HCT116 (cell line): ENCODE results near the gene ATP1B4. TPM values are rescaled to one million over a fixed set of nuclear protein-coding genes. Genes with fewer than 3 reads are reported as not detected.

Source experiments
- ATAC-seq: fragments of 200-7000 bp; cut with Tn5 transposase; 2 replicates; pipeline ENCODE4 v1.9.1; 2020; ENCODE audit warnings: mild to moderate bottlenecking, moderate library complexity
- BruUV-seq: library from RNA; stranded (reverse); fragments of 400-500 nt; replicated peaks from 2 replicates; lab custom pipeline; 2021; lab: Mats Ljungman, UMichigan
- CTCF ChIA-PET: fragments of 300-600 bp; sonication (Branson Sonifier 250); formaldehyde crosslinking; loops from one replicate; lab custom pipeline; 2021; ENCODE audit warnings: antibody characterized with exemption; lab: Charles Lee
- POLR2A ChIA-PET: fragments of 300-600, 350-600 bp; sonication (Branson Sonifier 250); formaldehyde crosslinking; loops from one replicate; lab custom pipeline; 2021; ENCODE audit warnings: antibody characterized with exemption; lab: Charles Lee
- RAD21 ChIA-PET, 2 experiments: fragments of 300-600 bp; sonication (Branson Sonifier 250); formaldehyde crosslinking; loops; one replicate each; lab custom pipeline; 2023; ENCODE audit warnings: low total read pairs in 2 of 2; ENCODE audit not compliant: uncharacterized antibody in 2 of 2, unreplicated experiment in 2 of 2, low non-redundant PET in 1 of 2; lab: Charles Lee
- DNase-seq: peaks from one replicate; pipeline ENCODE4 v3.0.0-alpha.2; 2010; ENCODE audit warnings: low read depth, low spot score
- H2AFZ ChIP-seq: fragments of 200-600 bp; shearing (Covaris generic), sonication (generic); 2 replicates; pipeline ENCODE4 v1.6.1; 2017; ENCODE audit warnings: low read depth, mixed run types, mixed read lengths, antibody characterized with exemption, low read length; ENCODE audit not compliant: poor library complexity, severe bottlenecking
- H3K27ac ChIP-seq: 2 replicates; pipeline ENCODE4 v1.5.1; 2012; ENCODE audit warnings: low read depth, low read length
- H3K27me3 ChIP-seq: fragments of 200-600 bp; sonication (generic); 2 replicates; pipeline ENCODE4 v1.6.1; 2016; ENCODE audit warnings: mixed run types, low read length, mixed read lengths; ENCODE audit not compliant: insufficient read depth
- H3K36me3 ChIP-seq, 2 experiments: fragments of 200-500 bp in 1 of 2; fragments of 200-600 bp in 1 of 2; sonication (Bioruptor generic) in 1 of 2; sonication (generic) in 1 of 2; 2 replicates each; pipeline versions ENCODE4 v1.5.1 to v1.6.1; 2014 to 2016; ENCODE audit warnings: low read length in 2 of 2, inconsistent platforms in 1 of 2, mixed read lengths in 1 of 2, mixed run types in 1 of 2; ENCODE audit not compliant: insufficient read depth in 2 of 2, control insufficient read depth in 1 of 2
- H3K4me1 ChIP-seq, 2 experiments: fragments of 200-600 bp in 1 of 2; sonication (generic) in 1 of 2; 2 replicates each; pipeline versions ENCODE4 v1.5.1 to v1.6.1; 2012 to 2017; ENCODE audit warnings: low read length in 2 of 2, inconsistent platforms in 1 of 2, mild to moderate bottlenecking in 1 of 2, mixed read lengths in 1 of 2, mixed run types in 1 of 2, moderate library complexity in 1 of 2; ENCODE audit not compliant: insufficient read depth in 2 of 2, control insufficient read depth in 1 of 2
- H3K4me2 ChIP-seq: fragments of 200-600 bp; sonication (generic); 2 replicates; pipeline ENCODE4 v1.6.1; 2017; ENCODE audit warnings: mixed run types, low read length, mixed read lengths
- H3K4me3 ChIP-seq, 2 experiments: fragments of 200-600 bp in 1 of 2; sonication (generic) in 1 of 2; replicated peaks in 1 of 2; 2 replicates each; pipeline ENCODE4 v1.5.1; 2011 to 2016; ENCODE audit warnings: low read length in 2 of 2, control low read depth in 1 of 2, low read depth in 1 of 2, mild to moderate bottlenecking in 1 of 2, mixed read lengths in 1 of 2, mixed run types in 1 of 2
- H3K79me2 ChIP-seq: fragments of 200-600 bp; sonication (generic); 2 replicates; pipeline ENCODE4 v1.6.1; 2017; ENCODE audit warnings: mild to moderate bottlenecking, mixed run types, low read length, moderate library complexity, mixed read lengths; ENCODE audit not compliant: insufficient read depth
- H3K9ac ChIP-seq: fragments of 200-600 bp; sonication (generic); 2 replicates; pipeline ENCODE4 v1.6.1; 2016; ENCODE audit warnings: low read length, mixed read lengths
- H3K9me2 ChIP-seq: fragments of 200-600 bp; sonication (generic), shearing (Covaris generic); 2 replicates; pipeline ENCODE4 v1.6.1; 2017; ENCODE audit warnings: mixed run types, mild to moderate bottlenecking, moderate library complexity; ENCODE audit not compliant: insufficient read depth
- H3K9me3 ChIP-seq, 2 experiments: fragments of 200-500 bp in 1 of 2; fragments of 200-600 bp in 1 of 2; sonication (Bioruptor generic) in 1 of 2; sonication (generic) in 1 of 2; 2 replicates each; pipeline ENCODE4 v1.6.1; 2014 to 2017; ENCODE audit warnings: low read length in 2 of 2, mixed read lengths in 2 of 2, inconsistent platforms in 1 of 2, low read depth in 1 of 2, mild to moderate bottlenecking in 1 of 2, mixed run types in 1 of 2, moderate library complexity in 1 of 2; ENCODE audit not compliant: control insufficient read depth in 1 of 2, insufficient read depth in 1 of 2
- H4K20me1 ChIP-seq: fragments of 200-600 bp; sonication (generic), shearing (Covaris generic); 2 replicates; pipeline ENCODE4 v1.6.1; 2017; ENCODE audit warnings: mixed run types, mild to moderate bottlenecking, moderate library complexity; ENCODE audit not compliant: insufficient read depth
- CBX3 ChIP-seq: IDR thresholded peaks from 2 replicates; pipeline ENCODE4 v1.6.1; 2012; ENCODE audit warnings: low read depth
- CEBPB ChIP-seq: IDR thresholded peaks from 2 replicates; pipeline ENCODE4 v1.6.1; 2012; ENCODE audit warnings: low read depth
- FOSL1 ChIP-seq: IDR thresholded peaks from 2 replicates; pipeline ENCODE4 v1.6.1; 2012; ENCODE audit warnings: low read depth
- POLR2AphosphoS5 ChIP-seq: IDR thresholded peaks from 2 replicates; pipeline ENCODE4 v1.6.1; 2011; ENCODE audit warnings: mild to moderate bottlenecking, low read depth, low read length, moderate library complexity
- RAD21 ChIP-seq: IDR thresholded peaks from 2 replicates; pipeline ENCODE4 v1.6.1; 2012; ENCODE audit warnings: low read depth, mild to moderate bottlenecking
- REST ChIP-seq: IDR thresholded peaks from 2 replicates; pipeline ENCODE4 v1.6.1; 2012; ENCODE audit warnings: low read depth
- SP1 ChIP-seq: IDR thresholded peaks from 2 replicates; pipeline ENCODE4 v1.6.1; 2012; ENCODE audit warnings: low read depth
- SRF ChIP-seq: IDR thresholded peaks from 2 replicates; pipeline ENCODE4 v1.6.1; 2012; ENCODE audit warnings: low read depth
- YY1 ChIP-seq: IDR thresholded peaks from 2 replicates; pipeline ENCODE4 v1.6.1; 2011; ENCODE audit warnings: low read length, low read depth, moderate library complexity, mild to moderate bottlenecking; ENCODE audit not compliant: insufficient replicate concordance; ENCODE audit errors: extremely low read depth
- ZFX ChIP-seq: fragments of 450-650 bp; IDR thresholded peaks from 2 replicates; pipeline ENCODE4 v1.6.1; 2017
- intact Hi-C: fragments of 100-400 bp; cut with micrococcal nuclease; formaldehyde crosslinking; loops from 2 replicates; pipeline ENCODE4 v1.10.0; 2022
- total RNA-seq: library from RNA; stranded (reverse); gene quantifications from one replicate; pipeline ENCODE4 v1.2.1, GENCODE V29; 2021; ENCODE audit not compliant: unreplicated experiment
- TF ChIP-seq, protein P1 (sequence below): IDR thresholded peaks from 2 replicates; pipeline ENCODE4 v1.6.1; 2012
- TF ChIP-seq, protein P2 (sequence below), 3 experiments: fragments of 200-600 bp in 1 of 3; sonication (generic) in 1 of 3; IDR thresholded peaks in 2 of 3; conservative IDR thresholded peaks in 1 of 3; 2 replicates each; pipeline ENCODE4 v1.5.1; 2012 to 2017; ENCODE audit warnings: low read depth in 2 of 3, low read length in 2 of 3, antibody characterized with exemption in 1 of 3, borderline replicate concordance in 1 of 3, control low read depth in 1 of 3, mild to moderate bottlenecking in 1 of 3, mixed read lengths in 1 of 3, mixed run types in 1 of 3, moderate library complexity in 1 of 3; ENCODE audit not compliant: insufficient read depth in 1 of 3

Gene ATP1B4
- total RNA-seq, 1 experiment from 2014 or later = not detected

DNA sequence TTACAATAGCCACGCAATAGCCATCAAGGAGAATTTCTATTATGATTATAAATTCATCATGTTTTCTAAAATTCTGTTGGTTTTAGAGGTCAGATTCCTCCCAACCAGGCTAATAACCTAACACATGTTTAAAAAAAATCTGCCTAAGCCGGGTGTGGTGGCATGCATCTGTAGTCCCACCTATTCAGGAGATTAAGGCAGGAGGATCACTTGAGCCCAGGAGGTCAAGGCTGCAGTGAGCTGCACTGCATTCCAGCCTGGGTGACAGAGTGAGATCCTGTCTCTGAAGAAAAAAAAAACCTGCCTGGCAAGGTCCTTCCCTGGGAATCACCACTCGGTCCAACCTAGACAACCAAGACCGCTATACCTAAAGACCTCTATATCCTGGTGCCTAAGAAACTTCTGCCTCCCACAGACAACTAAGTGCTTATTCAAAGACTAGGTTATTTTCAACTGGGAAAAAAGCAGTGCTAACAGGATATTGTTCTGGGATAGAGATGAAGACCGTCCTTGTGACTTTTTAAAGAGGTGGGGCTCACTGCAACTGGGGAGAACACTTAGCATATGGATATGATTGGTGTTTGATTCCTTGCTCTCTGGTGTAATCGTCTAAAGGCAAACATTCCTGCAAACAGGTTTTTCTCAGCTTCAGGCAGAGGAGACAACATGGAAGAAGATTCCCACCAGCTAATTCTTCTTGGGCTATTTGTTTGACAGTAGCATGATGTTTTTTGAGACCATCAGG lies 18.2 kb downstream of the ATP1B4 start:
- no peaks in the 10 kb centered on the region for H3K9me3 ChIP-seq
- ChIA-PET POLR2A (no interaction called here), CTCF (interaction anchor here (1.5 to 2.0 kb wide), 2 partner anchors 72 to 106 kb away, joined by 12 to 15 read pairs; no protein-coding TSS in a partner anchor), RAD21 (interaction anchor here in 1 of 2 experiments (1.0 kb wide), 1 partner anchor 72 kb away, joined by 3 read pairs; no protein-coding TSS in a partner anchor)
- H3K4me2 ChIP-seq = no peak overlapping the region
- H3K79me2 ChIP-seq = no peaks in the 10 kb centered on the region
- H3K36me3 ChIP-seq = no peaks in the 10 kb centered on the region
- intact Hi-C loops = loop anchor here (5.0 kb wide), 2 partner anchors 72 to 87 kb away; partner anchors contain the start of gene LAMP2
- H3K9me2 ChIP-seq = no peaks in the 10 kb centered on the region
- H4K20me1 ChIP-seq = no peaks in the 10 kb centered on the region
- H3K27me3 ChIP-seq = no peaks in the 10 kb centered on the region
- no peak overlapping the region for H2AFZ ChIP-seq
- H3K27ac ChIP-seq = no peak overlapping the region
- no peak overlapping the region for H3K4me3 ChIP-seq
- H3K4me1 ChIP-seq = no peaks in the 10 kb centered on the region
- ATAC-seq = no peak
- DNase-seq = no peak
- no peak for TF ChIP-seq REST
- TF ChIP-seq SRF = no peak
- no peak for TF ChIP-seq RAD21
- no peak for TF ChIP-seq SP1
- no peak for TF ChIP-seq YY1
- TF ChIP-seq ZFX = no peak
- TF ChIP-seq, protein P1, sequence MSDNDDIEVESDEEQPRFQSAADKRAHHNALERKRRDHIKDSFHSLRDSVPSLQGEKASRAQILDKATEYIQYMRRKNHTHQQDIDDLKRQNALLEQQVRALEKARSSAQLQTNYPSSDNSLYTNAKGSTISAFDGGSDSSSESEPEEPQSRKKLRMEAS = no peak
- TF ChIP-seq FOSL1 = no peak
- no peak for TF ChIP-seq POLR2AphosphoS5
- TF ChIP-seq CEBPB = no peak
- no peak for TF ChIP-seq CBX3
- TF ChIP-seq, protein P2, sequence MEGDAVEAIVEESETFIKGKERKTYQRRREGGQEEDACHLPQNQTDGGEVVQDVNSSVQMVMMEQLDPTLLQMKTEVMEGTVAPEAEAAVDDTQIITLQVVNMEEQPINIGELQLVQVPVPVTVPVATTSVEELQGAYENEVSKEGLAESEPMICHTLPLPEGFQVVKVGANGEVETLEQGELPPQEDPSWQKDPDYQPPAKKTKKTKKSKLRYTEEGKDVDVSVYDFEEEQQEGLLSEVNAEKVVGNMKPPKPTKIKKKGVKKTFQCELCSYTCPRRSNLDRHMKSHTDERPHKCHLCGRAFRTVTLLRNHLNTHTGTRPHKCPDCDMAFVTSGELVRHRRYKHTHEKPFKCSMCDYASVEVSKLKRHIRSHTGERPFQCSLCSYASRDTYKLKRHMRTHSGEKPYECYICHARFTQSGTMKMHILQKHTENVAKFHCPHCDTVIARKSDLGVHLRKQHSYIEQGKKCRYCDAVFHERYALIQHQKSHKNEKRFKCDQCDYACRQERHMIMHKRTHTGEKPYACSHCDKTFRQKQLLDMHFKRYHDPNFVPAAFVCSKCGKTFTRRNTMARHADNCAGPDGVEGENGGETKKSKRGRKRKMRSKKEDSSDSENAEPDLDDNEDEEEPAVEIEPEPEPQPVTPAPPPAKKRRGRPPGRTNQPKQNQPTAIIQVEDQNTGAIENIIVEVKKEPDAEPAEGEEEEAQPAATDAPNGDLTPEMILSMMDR (IDR thresholded peaks at IDR 0.05 in 2 of 3, conservative IDR thresholded peaks at IDR 0.05 in 1 of 3; ENCODE audit: borderline replicate concordance in 1 of 3, insufficient read depth in 1 of 3, low read depth in 2 of 3, low read length in 2 of 3) = no peak
- no peak overlapping the region for H3K9ac ChIP-seq
- BruUV-seq = no TSS peak
